ENCODE measurements around the gene SYT2.

Gene SYT2

DNA sequence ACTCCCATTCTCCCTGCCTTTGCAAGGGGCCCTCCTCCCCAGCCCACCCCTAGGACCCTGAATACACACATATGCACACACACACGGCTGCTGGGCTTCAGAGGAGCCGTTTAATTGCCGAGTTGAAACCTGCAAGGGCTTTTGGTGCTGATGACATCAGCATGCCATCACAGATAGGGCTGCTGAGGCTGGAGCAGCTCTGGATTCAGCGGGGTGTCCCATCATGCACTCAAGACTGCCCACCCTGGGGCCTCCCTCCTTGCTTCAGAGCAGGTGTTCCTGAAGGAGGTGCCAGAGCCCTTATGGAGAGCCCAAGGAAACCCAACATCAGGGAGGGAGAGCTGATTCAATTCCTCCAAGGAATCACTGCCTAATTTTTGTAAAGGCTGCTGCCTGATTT, 5.7 kb downstream of the SYT2 start:
- no peak for DNase-seq (ENCODE audit: low read depth in 3 of 3)

GRCh38 chr1:202703191-202703590, 7.1 kb downstream of the SYT2 start:
- DNase-seq (ENCODE audit: low read depth in 3 of 3) = no peak

DNA sequence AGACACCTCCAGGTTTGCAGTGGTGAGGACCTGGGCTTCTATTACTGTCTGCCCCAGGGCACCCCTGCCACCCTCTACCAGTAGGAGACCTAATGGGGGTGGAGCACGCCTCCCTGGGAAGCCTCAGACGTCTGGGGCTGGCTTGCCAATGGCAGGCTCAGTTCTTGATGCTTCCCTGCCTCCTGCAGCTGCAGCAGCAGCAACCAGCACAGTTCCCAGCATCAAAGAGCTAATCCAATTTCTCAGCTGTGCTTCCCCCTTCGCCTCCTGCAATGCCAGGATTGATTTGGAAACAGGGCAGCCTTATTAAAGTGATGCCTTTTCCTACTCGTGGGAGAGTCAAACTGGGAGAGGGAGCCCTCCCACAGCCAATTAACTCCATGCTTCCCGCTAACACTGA, 8.2 kb downstream of the SYT2 start:
- DNase-seq (ENCODE audit: low read depth in 3 of 3) = no peak

- DNase-seq (ENCODE audit: low read depth in 3 of 3) = no peak
These were observed 9.1 kb downstream of the SYT2 start for GRCh38 chr1:202701200-202701599.

- no peak for DNase-seq (ENCODE audit: low read depth in 3 of 3)
These were observed 10.2 kb downstream of the SYT2 start for GRCh38 chr1:202700061-202700460.

GRCh38 chr1:202698276-202698675, 12.0 kb downstream of the SYT2 start:
- DNase-seq (ENCODE audit: low read depth in 3 of 3) = no peak

GRCh38 chr1:202697038-202697437, 13.2 kb downstream of the SYT2 start:
- no peak for DNase-seq (ENCODE audit: low read depth in 3 of 3)

- no peak for DNase-seq (ENCODE audit: low read depth in 3 of 3)
These were observed 15.9 kb downstream of the SYT2 start for GRCh38 chr1:202694314-202694713.

- peak; percentile 10 to 41 (median 32) for DNase-seq (ENCODE audit: low read depth in 3 of 3)
These were observed 17.2 kb downstream of the SYT2 start for GRCh38 chr1:202692959-202693555.

DNA sequence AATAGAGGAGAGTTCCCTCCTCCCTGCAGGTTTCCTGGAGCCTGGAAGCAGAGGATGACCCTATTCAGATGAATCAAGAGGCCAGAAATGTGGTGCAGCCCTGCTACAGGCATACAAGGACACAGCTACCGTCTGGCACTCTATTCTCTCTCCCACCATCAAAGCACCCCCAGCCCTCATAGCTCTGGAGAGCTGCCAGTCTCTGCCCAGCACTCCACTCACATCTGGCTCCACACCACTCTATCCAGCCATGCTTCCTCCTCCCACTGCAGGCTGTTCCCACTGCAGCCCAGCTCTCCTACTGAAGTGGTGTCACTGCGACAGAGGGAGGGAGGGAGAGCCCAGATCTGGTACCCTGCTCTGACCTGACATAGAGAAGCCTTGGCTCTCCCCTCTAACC, 18.4 kb downstream of the SYT2 start:
- no peak for DNase-seq (ENCODE audit: low read depth in 3 of 3)

GRCh38 chr1:202689493-202690342, 20.5 kb downstream of the SYT2 start:
- DNase-seq (ENCODE audit: low read depth in 3 of 3) = no peak

- no peak for DNase-seq (ENCODE audit: low read depth in 3 of 3)
These were observed 21.2 kb downstream of the SYT2 start for GRCh38 chr1:202689082-202689481.

DNA sequence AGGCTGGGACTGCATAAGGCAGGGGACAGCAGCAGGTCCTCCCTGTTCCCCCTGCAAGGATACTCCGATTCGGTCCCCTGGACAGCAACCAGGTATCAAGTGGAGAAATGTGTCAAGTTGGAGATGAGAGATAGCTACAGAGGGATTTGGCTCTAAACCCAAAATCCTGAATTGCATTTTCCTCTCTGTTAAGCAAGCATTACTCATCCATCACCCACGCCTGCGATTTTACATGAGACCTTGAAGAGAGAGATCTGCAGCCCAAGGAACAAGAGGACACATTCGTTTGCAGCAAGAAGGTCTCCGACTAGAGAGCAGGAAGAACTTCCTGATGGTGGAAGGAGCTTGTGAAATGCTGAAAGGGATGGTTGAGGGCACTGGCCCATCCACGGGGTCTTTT, 21.9 kb downstream of the SYT2 start:
- DNase-seq (ENCODE audit: low read depth in 3 of 3) = no peak

- DNase-seq (ENCODE audit: low read depth in 3 of 3) = no peak
These were observed 22.5 kb downstream of the SYT2 start for GRCh38 chr1:202687798-202688197.

DNA sequence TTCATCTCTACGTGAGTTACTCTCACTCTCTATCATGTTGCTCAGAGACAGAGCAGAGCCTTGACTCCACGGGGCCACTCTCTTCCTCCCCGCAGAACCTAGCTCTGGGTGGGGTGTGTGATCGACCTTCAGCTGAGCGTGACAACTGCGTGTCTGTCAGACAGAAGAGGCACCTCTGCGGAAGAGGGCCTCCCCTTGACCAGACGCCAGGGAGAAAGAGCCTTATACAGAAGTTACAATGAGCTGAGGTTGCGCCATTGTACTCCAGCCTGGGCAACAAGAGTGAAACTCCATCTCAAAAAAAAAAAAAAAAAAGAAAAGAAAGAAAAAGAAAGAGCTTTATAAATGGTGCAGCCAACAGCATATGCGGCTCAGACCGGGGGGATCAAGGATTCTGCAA, 22.9 kb downstream of the SYT2 start:
- no peak for DNase-seq (ENCODE audit: low read depth in 3 of 3)

DNA sequence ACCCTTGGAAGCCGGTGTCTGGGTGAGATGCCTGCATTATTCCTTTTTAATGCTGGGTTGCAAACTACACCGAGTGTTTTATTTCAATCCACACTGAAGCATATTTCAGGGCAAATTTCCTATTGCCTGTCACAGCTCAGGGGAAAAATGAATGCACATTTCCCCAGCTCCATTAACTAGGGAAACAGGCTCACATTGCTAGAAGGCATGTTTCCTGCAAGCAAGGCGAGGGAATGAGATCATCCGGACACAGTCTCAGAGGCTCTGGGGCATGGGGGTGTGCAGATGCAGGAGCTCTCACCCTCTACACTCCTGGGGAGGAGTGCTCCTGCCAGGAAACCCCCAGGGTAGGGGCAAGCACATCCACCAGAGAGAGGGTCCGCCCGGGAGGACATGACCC, 24.6 kb downstream of the SYT2 start:
- DNase-seq (ENCODE audit: low read depth in 3 of 3) = no peak

DNA sequence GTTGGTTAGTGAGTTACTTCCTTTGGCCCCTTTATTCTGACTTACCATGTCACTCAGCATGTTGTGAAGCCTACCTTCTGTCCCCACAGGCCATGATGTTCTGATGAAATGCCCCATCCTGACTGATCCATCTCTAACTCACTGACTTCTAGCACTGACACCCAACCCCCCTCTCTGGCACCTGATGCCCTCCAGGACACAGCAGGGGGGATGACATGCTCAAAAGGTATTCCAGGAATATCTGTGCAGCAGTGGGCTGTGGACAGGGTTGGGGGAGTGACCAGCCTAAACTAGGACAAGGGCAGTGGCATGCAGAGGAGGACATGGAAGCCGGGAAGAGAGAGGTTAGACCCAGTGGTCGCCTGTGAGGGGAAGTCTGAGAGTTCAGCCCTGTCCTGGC, 25.5 kb downstream of the SYT2 start:
- no peak for DNase-seq (ENCODE audit: low read depth in 3 of 3)

- DNase-seq (ENCODE audit: low read depth in 3 of 3) = no peak
These were observed 27.2 kb downstream of the SYT2 start for GRCh38 chr1:202683029-202683428.

GRCh38 chr1:202682477-202682876, 27.8 kb downstream of the SYT2 start:
- no peak for DNase-seq (ENCODE audit: low read depth in 3 of 3)

DNA sequence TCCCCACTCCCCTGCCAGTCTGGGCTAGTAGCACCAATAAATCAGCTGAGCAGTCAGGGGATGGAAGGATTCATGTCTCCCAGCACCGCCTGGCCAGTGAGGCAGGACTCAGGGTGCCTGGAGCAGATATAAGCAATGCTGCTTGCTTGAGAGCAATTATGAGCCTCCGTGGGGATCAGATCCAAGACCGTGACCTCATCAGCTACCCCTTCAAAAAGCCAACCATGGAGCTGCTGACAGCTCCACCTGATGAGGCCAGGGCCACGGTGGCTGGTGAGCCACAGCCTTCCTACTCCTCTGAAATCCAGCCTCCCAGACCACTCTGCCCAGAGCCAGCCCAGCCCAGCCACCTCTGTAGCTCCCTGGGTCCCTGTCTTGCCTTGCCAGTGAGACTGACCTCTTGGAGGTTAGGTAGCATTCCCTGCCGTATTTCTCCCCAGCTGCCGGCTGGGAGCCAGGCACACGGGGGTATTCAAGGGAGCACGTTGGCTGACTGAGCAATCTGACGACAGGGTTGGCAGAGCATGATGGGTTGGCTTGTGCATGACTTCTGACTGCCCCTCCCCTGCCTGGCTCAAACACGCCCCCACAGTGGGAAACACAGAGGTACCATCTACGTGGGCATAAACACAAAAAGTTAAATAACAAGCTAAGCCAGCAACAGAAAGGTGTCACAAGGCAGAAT, 28.4 kb downstream of the SYT2 start:
- no peak for DNase-seq (ENCODE audit: low read depth in 3 of 3)

DNA sequence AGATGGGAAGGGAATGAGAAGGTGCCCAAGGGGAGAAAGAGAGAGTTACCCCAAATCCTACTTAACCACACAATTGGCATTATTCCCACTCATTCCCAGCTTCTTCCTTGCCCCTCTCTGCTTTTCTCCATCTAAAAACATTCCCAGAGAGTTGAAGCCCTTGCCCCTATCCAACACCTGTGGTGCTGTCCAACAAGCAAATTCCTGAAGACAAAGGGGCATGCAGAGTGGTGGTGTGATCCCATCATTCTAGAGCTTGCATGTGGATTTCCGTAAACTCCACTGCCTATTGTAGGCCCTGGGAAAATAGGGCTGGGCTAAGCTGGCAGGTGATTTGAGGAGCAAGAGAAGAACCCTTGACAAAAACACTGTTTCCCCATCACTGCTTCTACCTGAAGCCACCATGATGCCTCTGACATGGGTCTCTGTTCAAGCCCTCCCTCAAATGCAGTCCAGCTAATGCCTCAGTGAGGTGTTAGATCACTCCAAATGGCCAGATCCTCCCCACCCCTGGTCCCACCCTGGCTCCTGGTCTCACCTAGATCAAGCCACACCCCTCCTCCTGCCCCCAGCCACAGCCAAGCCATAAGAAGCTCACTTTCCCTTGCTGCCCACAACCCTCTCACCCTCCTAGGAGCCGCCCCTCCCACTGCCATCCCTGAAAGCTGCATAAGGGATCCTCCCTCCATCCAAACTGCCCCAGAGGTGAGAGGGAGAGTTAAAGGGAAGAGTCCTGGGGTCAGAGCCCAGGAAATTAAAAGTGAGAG, 29.5 kb downstream of the SYT2 start:
- no peak for DNase-seq (ENCODE audit: low read depth in 3 of 3)

All from stimulated activated CD4-positive, alpha-beta T cell treated with anti-CD3 and anti-CD28 coated beads, TNF-alpha, amount 100 ng/mL, for 4 hours (primary cell).